Epithelial cell of prostate (primary cell): ENCODE measurements around the gene PXMP2.

Experiments used
- DNase-seq: peaks from one replicate; pipeline ENCODE4 v3.0.0-alpha.2; 2011; ENCODE audit warnings: low read depth, low spot score
- H3K27ac ChIP-seq: fragments of 450-650 bp; 2 replicates; pipeline ENCODE4 v1.5.1; 2017; ENCODE audit warnings: mild to moderate bottlenecking

PXMP2 gene

DNA sequence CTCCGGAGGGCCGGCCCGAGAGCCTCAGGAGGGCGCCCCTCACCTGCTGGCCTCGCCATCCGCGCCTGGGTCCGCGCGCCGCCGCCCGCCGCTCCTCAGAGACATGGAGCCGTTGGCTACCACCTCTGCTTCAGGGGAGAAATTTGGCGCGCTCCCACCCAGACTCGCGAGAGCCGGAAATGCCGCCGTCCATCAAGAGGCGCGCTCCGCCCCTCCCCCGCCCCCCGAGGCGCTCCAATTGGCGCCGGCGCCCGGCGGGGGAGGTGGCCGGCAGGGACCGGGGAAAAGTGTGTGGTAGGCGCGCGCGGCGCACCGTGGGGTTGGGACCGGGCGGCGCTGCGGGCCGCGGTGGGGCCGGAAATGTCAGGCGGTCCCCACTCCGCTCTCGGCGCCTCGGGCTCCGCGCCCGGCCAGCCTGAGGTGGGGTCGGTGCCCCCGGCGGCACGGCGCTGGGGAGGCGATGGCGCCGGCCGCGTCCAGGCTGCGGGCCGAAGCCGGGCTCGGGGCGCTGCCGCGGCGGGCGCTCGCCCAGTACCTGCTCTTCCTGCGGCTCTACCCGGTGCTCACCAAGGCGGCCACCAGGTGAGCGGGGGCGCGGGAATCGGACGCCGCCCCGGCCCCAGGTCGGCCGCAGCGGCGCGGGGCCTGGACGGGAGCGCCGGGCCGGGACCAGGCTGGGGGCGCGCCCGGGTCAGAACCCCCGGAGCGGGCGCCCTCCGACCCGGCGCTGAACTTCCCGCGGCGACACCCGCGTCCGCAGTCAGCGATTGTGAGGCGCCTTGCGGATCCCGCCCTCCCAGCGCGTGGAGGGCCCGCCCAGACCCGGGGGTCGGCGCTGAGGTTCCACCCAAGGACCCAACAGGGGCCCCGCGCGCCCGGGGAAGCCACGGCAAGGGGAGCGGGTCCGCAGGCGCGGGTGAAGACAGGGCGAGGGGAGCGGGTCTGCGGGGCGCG is at the start of gene PXMP2, which contains the start of gene POLE:
Gene PXMP2 (plus strand): TSS at position 377 of the 954 bp plus-strand sequence. CDS start 84 bp downstream, at position 461.
Gene POLE (minus strand): TSS at position 132 of the 954 bp plus-strand sequence. CDS start 27 bp downstream, at position 105.
- H3K27ac ChIP-seq = no peak within 1 kb of the TSS
- DNase-seq = peak; percentile 45

DNA sequence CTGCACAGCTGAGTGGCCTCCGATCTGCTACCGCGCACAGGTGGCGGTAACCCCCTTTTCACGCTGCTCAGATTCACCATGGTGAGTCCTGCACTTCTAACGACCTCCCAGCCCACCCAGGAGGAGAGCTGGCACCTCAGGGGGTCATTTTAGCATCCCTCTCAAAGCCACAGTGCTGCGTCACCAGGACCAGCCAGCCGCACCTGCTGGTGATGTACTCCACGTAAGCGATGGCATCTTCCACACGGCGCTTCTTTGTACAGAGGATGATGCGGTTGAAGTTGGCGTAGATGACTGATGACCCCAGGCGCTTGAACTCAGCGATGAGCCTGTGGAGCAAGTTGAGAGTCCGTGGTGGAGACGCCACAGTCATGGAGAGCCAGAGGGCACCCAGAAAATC is 49.6 kb upstream of the PXMP2 start:
- no peak for DNase-seq
- no peak overlapping the region for H3K27ac ChIP-seq

DNA sequence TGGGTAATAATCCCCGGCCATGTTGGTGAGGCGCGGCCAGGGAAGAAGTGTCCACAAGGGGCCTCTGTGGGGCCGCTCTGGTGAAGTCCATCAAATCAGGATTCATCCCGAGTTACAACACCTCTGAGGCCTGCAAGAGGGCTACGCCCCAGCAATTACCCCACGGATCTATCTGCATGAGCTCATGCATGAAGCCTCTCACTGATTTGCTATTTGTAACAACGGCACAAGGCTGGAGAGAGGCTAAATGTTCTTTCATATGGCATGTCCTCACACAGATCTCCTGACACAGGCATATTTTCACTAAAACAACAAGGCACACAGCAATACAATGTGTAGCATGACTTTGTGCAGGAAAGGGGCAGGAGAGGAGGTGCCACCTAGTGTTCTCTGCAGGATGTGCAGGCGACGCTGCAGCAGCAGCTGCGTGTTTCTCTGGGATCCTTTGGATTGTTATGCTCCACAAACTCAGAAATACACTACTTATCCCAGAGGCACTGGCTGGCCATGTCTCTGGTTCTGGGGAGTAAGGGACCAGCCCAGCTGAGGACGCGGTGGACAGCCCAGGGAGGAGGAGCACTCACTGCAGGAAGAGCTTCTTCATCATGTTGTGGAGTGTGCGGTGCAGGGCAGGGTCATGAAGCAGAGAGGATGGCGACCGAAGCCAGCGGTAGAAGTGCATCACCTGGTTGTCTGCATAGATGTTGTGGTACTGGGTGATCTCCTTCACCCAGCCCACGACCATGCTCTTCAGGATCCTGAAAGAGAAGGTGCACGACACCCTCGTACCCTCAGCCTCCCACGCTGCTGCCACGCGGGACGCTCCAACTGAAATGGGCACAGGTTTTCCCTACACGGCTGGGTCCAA is 48.6 kb upstream of the PXMP2 start:
- no peak overlapping the region for H3K27ac ChIP-seq

DNA sequence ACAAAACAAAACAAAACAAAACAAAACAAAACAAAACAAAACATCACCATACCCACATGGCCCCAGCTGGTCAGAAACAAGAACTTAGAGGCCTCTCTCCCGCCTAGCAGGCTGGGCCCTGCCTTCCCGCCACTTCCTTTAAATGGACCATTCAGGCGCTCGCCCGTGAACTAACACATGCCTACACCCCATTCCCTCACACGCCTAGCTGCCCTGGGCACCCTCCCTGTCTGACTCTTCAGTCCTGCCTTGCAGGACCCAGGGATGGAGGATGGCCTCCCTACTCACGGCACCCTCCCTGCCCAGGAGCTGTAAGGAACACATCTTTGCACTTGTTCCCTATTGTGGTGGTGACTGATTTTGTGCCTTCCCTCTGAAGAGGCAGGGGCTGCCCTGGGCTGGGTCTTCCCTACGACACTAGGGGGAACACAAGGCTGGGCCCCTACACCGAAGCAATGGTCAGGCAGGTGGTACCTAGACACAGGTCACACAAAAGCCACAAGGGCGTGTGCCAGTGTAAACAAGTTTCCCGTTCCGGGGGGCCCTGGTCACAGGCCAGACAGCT is 47.3 kb upstream of the PXMP2 start:
- DNase-seq = no peak
- H3K27ac ChIP-seq = no peak overlapping the region

More for the DNA sequence above, 48.6 kb upstream of the PXMP2 start:
- DNase-seq = no peak

DNA sequence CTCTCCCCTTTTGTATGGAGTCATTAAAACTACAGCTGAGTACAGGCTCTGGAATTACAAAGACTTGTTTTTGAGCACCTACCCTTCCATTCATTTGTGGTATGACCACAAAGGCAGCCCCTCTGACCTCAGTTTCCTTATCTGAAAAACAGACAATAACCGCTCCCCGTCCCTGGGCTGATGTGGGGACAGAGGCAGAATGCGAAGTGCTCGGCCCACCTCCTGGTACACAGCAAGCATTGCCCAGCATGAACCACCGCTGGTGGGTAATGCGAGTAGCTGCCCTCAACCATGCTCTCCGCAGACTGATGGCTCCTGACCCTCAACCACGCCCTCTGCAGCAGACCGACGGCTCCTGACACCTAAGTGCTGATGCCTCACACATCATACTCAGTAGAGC is 46.5 kb upstream of the PXMP2 start:
- no peak overlapping the region for H3K27ac ChIP-seq

DNA sequence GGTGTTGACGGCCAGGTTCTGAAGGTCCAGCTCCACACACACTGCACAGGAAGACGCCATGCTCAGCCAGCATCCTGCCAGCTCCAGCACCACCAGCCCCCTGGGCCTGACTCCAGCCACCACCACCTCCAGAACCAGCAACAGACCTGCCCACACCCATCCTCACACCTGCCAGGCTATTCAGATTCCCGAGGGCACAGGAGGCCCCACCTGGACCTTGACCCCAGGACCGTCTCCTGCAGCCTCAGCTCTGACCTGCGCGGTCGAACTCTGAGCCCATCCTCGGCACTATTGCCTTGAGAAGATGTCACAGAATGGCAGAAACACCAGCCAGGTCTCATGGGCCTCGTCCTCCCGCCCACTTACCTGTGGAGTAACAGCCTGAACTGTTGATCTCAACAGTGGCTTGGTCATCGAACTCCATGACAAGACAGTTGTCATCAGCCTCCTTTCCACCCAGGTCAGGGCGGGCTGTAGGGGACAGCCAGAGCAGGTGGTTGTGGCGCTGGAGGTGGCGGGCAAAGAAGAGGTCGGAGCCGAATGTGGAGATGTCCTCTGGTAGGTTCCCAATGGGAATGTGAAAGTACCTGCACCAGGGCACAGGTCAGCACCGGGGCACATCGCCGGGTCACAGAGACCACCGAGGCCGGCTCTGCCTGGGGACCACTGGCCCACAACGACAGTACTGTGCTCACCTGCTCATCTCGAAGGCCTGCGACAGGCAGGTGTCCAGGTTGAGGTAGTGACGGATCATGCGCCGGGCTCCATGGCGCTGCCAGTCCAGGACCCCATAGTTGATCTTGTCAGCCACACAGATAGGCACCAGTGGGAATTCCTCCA is 45.4 kb upstream of the PXMP2 start:
- DNase-seq = no peak
- H3K27ac ChIP-seq = no peak overlapping the region

More for the DNA sequence above, 46.5 kb upstream of the PXMP2 start:
- DNase-seq = no peak

DNA sequence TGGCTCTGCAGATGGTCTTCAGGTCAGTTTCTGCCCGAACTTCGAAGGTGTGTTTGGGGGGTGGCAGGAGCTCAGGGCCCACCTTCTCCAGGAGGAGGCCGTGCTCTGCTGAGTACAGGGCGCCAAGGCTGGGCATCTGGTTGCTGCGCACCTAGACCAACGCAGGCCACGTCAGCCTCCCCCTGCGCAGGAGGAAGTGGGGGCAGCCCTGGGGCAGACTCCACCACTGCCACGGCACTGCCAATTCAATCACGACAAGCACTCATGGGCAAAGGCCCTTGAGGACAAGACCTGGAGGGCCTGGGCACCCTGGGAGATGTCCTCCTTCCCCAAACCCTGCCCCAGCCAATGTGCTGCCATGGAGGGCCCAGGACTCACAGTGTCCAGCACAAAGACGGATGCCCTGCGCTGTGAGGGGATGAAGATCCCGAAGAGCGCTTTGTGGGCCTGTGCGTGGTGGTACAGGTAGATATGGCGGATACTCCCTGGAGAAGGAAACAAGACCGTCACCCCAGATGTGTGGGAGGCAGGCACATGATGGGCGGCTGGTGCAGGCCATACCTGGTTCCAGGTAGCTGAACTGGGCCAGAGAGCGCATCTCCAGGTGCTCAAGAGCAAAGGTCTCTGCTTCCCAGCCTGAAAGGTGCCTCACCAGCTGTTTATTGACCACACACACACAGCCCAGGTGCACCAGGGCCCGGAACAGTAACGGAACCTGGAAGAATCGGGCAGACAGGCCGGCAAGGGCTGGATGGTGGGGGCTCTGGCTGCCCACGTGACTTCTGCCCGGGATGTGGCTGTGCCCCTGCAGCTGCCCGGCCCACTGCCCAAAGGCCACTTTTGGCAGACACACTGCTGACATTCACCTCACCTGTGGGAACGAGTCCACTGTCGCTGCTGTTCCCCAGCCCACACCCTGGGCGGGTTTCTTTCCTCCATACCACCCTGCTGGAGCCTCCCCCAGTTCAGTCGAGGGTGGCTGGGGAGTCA is 44.2 kb upstream of the PXMP2 start:
- DNase-seq = no peak
- no peak overlapping the region for H3K27ac ChIP-seq

DNA sequence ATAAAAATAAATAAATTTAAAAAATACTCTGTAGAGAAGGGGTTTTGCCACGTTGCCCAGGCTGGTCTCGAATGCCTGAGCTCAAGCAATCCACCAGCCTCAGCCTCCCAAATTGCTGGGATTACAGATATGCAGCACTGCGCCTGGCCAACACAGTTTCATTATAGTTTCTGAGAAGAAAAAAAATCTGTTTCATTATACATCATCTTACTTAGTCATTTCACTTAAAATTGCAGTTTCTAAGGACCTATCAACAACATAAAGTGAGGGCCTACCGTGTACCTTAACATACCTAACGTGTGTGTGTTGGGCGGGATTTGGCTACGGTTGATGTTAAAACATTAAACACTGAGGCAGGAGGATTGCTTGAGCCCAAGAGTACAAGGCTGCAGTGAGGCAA is 40.5 kb upstream of the PXMP2 start:
- H3K27ac ChIP-seq = no peak overlapping the region

DNA sequence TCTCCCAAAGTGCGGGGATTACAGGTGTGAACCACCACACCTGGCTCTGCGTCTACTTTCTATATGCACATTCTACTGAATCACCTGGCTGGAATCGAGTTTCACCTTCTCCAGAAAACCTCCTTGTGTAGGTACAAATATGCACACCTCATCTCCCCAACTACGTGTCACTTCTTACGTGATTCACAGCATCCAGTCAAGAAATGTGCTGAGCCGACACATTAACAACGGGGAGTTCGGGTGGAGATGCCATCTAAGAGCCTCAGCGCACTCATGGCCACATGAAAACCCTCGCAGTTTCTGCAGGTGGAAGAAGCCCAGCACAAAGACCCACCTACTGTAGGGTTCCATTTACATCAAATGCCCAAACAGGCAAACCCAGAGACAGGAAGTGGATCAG is 39.5 kb upstream of the PXMP2 start:
- DNase-seq = no peak

More for the DNA sequence above, 40.5 kb upstream of the PXMP2 start:
- no peak for DNase-seq

DNA sequence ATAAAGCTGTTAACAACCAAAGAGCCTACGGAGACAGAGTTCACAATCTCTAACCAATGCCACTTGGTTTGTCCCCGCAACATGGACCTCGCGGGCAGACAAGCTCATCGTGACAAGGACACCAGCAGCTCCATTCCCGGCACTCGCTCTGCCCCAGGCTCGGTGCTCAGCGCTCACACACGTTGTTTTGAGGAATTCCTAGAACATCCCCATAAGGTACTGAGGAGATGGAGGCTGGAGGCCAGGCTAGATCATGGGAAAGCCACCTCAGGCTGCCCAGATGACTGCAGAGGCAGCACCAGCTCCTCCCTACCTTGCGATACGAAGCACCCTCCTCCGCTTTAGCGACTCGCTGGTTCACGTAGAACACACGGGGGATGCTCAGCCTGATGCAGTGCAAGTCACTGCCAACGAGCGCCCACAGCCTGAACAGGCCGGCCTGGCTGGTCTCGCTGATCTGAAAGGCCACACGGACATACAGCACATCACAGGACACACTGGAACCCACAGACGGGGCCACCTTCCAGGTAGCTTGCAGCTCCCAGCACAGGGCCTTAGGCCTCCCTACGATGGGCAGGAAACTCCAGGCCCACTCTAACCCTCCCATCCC is 38.7 kb upstream of the PXMP2 start:
- no peak overlapping the region for H3K27ac ChIP-seq
- no peak for DNase-seq

More for the DNA sequence above, 39.5 kb upstream of the PXMP2 start:
- no peak overlapping the region for H3K27ac ChIP-seq

DNA sequence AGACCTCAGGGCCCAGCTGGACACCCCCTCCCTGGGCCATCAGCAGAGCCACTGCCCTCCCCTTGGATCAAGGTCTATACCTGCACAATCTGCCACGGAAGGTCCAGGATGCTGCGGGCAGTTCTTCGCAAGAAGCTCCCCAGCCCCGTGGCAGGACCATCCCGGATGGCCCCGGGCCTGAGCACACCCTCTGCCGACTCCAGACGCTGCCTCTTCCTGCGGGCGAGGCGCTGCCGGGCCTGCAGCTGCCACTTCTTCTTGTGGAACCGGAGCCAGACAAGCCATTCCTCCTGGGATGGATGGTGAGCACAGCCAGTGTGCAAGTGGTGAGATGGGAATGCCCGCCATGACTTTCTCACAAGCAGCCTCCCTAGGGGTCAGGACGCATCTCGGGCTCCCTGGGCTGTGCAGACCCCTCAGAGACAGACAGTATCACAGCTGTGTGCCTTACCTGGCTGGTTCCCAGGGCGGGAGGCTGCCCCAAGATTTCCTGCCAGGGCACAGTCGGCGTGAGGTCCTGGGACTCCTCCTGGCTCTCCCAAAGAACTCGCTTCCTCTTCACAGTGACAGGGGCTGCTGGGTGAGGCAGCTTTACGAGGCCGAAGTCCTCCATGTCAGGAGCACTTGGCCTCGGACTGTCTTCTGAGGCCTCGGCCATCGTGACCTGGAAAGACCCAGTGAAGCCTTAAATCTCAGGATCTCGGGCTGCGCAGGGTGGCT is 38.0 kb upstream of the PXMP2 start:
- no peak overlapping the region for H3K27ac ChIP-seq
- no peak for DNase-seq

DNA sequence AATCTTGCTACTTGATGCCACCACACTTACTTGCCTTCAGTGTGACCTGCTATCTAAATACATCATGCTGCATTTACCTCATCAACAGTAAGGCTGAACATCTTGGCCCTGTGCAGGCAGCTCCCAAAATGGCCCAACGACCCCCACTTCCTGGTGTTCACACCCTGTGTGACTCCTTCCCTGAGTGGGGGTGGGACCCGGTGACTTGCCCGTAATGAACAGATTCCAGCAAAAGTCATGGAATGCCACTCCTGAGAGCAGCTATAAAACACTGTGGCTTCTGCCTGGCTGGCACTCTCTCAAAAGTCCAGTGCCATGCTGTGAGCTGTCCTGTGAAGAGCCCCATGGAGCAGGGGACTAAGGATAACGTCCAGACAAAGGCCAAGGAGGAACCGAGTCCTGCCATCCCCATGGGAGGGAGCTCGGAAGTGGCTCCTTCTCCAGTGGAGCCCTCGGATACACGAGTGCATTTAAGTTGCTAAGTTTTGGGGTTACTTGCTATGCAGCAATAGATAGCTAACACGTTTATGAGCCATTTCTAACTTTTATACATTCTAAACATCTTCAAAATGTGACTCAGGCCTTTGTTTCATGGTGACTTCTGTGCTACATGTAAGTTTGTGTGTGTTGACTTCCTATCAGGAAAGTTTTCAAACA is 35.8 kb upstream of the PXMP2 start:
- no peak overlapping the region for H3K27ac ChIP-seq
- DNase-seq = no peak

DNA sequence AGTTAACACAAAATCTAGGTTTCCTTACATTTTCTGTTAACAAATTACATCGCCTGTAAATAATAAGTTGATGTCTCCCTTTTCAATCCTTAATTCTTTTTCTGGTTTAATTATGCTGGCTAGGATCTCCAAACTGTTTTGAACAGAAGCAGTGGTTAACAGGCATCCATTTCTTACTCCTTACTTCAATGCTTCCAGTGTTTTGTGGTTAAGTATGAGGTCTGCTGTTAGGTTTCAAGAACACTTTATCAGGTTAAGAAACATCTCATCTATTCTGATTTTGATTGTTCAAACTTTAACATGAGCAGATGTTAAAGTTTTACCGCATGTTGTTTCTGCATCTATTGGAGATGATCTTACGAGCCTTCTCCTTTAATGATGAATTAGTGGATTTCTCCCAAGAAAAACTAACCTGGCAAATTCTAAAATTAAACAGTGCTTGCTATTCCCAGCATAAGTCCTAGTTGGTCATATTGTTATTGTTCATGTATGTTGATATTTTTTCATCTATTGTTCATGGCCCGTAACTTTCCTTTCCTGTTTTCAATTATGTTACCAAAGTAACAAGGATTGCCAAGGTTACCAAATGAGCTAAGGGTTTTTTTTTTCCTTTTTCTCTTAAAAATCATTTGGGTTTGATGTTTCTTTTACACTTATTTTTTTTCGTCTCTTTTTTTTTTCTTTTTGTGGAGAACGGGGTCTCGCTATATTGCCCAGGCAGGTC is 33.7 kb upstream of the PXMP2 start:
- DNase-seq = no peak
- H3K27ac ChIP-seq = no peak overlapping the region

DNA sequence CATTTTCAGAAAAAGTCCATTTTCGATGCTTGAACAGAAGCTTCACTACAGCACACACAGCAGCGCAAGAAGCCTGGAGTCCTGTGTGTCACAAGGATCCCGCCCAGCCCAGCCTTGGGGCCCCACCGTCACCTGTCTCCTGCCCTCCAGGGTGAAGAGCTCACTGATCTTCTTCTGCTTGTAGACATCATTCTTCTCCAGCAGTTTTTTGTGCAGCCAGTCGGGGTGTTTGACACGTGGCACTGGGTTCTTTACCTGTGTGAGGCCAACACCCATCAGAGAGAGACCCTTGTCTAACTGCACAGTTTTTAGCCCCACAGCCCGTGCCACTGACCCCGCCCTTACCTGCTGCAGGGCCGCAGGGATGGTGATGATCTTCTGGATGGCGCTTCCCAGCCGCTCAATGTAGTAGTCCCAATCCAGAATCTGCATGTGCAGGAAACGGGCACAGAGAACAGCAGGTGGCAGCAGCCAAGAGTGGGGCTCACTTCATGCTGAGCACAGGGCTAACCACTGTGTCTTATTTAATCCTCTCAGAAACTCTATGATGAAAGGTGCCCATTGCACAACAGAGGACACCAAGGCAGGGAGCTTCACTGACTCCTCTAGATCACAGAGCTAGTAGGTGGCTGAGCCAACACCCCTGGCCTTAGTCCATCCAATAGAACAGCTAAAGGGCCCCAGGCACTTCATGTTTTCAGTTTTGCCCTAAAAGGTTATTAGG is 30.2 kb upstream of the PXMP2 start:
- DNase-seq = no peak
- no peak overlapping the region for H3K27ac ChIP-seq

DNA sequence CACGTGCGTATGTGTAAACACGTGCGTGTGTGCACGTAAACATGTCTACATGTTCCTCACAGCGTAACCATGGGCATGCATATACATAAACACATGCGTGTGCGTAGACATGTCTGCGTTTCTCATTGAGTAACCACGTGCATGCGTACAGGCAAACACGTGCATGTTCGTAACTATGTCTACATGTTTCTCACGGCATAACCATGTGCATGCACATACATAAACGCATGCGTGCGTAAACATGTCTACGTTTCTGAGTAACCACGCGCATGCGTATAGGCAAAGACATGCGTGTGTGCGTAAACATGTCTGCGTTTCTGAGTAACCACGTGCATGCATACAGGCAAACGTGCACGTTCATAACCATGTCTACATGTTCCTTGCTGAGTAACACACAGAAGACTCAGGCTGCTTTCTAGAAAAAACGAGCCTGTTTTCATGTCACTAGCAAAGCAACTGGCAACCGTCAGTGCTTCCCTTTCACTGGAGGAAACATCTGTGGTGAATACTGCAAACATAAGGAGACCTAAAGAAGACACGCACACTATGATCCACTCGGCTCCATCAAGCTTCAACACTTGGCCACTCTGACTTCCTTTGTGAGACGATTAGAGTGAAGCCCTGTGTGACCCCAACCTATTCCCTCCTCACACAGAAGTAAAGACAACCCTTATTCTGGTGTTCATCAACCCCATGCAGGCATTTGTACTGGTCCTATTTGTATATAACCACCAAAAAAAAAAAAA is 29.1 kb upstream of the PXMP2 start:
- DNase-seq = no peak
- H3K27ac ChIP-seq = no peak overlapping the region
